Spinal cord (tissue), 10 donors: ENCODE results near the gene RPGRIP1L. TPM values are rescaled to one million over a fixed set of nuclear protein-coding genes. Genes with fewer than 3 reads are reported as not detected.
A peak's percentile ranks its signal among the peaks of the same experiment; 100 is the strongest.

Source experiments
- DNase-seq, 6 donors: peaks; one replicate each; pipeline versions ENCODE4 v3.0.0 to v3.0.0-alpha.2; 2013 to 2015; ENCODE audit warnings: low spot score in 6 of 6, low read depth in 4 of 6
- H3K27ac ChIP-seq: one replicate; pipeline ENCODE4 v1.5.1; 2013; ENCODE audit warnings: low read depth, low read length, control low read depth
- H3K27me3 ChIP-seq: one replicate; pipeline ENCODE4 v1.6.1; 2013; ENCODE audit warnings: low read length; ENCODE audit not compliant: control insufficient read depth, insufficient read depth
- H3K36me3 ChIP-seq: one replicate; pipeline ENCODE4 v1.6.1; 2013; ENCODE audit warnings: low read length; ENCODE audit not compliant: control insufficient read depth, insufficient read depth
- H3K4me1 ChIP-seq: one replicate; pipeline ENCODE4 v1.6.1; 2013; ENCODE audit warnings: low read length; ENCODE audit not compliant: control insufficient read depth, insufficient read depth
- H3K4me3 ChIP-seq: one replicate; pipeline ENCODE4 v1.5.1; 2013; ENCODE audit warnings: low read depth, low read length, control low read depth
- H3K9me3 ChIP-seq: one replicate; pipeline ENCODE4 v1.6.1; 2013; ENCODE audit warnings: low read length; ENCODE audit not compliant: control insufficient read depth, insufficient read depth
- WGBS: methylation state at CpG from one replicate; pipeline ENCODE4 v1.1.5; 2013; ENCODE audit warnings: missing lambda C conversion rate; ENCODE audit not compliant: insufficient coverage; 5-methylcytosine and 5-hydroxymethylcytosine counted together
- long read RNA-seq, 4 donors: transcript quantifications; one replicate each; lab custom pipeline, GENCODE V29; 2026
- polyA plus RNA-seq, 2 donors: library from polyadenylated mRNA; unstranded; fragments of 120-200 nt; gene quantifications; one replicate each; pipeline ENCODE4 v1.2.1, GENCODE V29; 2013; ENCODE audit not compliant: insufficient read length in 2 of 2
- total RNA-seq, 2 donors: library from RNA; depleted of rRNA in 1 of 2; stranded (reverse); fragments of 120-200 nt in 1 of 2; fragments of >200 nt in 1 of 2; gene quantifications; one replicate each; pipeline versions ENCODE4 v1.2.3 to v1.2.4, GENCODE V29; 2013 to 2014
- donor health status: healthy.

Gene RPGRIP1L
- total RNA-seq = 10 to 100 TPM; 20.4 to 21.9 TPM
- polyA plus RNA-seq = 10 to 100 TPM; 15.7 to 17.1 TPM
- long read RNA-seq, donor 1, full-length matches to known transcripts = 4 of 4 reads
- long read RNA-seq, donor 1, partial matches to known transcripts = 0 of 4 reads
- long read RNA-seq, donor 1, other reads (novel, unspliced or antisense) = 0 of 4 reads
- long read RNA-seq, donor 2, partial matches to known transcripts = 0 of 2 reads
- long read RNA-seq, donor 2, other reads (novel, unspliced or antisense) = 0 of 2 reads
- long read RNA-seq, donor 3 = 0 reads
- long read RNA-seq, donor 4, partial matches to known transcripts = 0 of 2 reads
- long read RNA-seq, donor 4, other reads (novel, unspliced or antisense) = 0 of 2 reads

DNA sequence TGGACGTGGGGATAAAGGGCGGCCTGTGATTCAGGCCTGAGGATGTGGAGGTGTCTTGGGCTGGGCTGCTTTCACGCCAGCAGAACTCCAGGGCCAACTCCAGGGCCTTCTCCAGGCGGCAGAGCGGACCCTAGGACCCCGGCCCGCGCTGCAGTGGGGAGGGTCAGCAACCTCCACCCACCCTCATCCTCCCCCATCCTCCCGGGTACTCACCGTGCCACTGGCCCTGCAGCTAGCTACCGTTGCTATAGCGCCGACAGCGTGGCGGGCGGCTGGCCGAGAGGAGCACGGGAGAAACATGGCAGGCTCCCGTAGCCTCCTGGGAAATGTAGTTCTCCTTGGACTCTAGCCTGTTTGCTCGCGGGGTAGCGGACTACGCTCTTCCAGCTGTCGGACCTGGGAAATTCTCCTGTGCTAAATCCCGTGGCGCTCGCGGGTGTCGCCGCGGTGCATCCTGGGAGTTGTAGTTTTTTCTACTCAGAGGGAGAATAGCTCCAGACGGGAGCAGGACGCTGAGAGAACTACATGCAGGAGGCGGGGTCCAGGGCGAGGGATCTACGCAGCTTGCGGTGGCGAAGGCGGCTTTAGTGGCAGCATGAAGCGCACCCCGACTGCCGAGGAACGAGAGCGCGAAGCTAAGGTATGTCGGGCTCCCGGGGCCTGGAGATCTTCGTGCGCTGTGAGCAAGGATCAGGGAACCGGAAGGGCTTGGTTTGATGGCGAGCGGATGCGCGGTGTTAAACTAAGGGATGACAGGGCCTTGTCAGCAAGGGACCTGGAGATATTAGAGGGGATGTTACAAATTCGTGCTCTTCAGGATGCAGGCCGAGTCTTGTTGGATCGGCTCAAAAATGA is at the start of gene RPGRIP1L, which contains the start of gene FTO:
Gene RPGRIP1L, minus strand, starts transcription at position 270 of the 855 bp plus-strand sequence. CDS start 3,136 bp downstream, outside the sequence.
Gene FTO, plus strand, starts transcription at position 567 of the 855 bp plus-strand sequence.
- H3K4me1 ChIP-seq = peaks cover 8% of the 10 kb centered on the region
- H3K9me3 ChIP-seq = no peaks in the 10 kb centered on the region
- DNase-seq = peak; percentile 97 to 100 (median 99)
- peaks cover 3% of the 10 kb centered on the region for H3K36me3 ChIP-seq
- H3K4me3 ChIP-seq = peak within 1 kb of the TSS; percentile 85
- H3K27me3 ChIP-seq = no peaks in the 10 kb centered on the region
- WGBS = under 1% methylated on average over 56 of the region's 57 CpGs
- peak within 1 kb of the TSS; percentile 65 for H3K27ac ChIP-seq

DNA sequence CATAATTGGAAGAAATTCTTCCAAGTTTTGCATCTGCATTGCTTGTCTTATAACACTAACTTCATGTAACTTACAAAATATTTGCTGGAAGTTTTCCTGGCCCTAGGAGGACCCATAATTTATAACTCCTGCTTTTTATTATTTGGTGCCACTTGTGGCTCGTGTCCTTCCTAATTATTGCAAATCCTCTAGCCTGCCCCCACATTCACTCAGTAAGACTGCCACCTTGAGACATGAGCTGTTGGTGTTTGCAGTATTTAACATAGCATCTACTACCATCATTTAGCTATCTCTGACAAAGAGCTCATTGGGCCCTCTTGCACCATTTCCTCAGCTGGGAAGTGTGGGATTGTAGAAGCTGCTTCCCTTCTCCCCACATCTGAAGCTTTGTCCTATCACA is 49.8 kb upstream of the RPGRIP1L start:
- Histone ChIP-seq H3K27me3 (no peaks in the 10 kb centered on the region), H3K4me3 (no peak overlapping the region), H3K27ac (no peak overlapping the region), H3K36me3 (no peaks in the 10 kb centered on the region), H3K4me1 (peaks cover 8% of the 10 kb centered on the region), H3K9me3 (no peaks in the 10 kb centered on the region)
- DNase-seq = no peak
- WGBS = no CpG with 5 or more reads among the region's 1 CpG

DNA sequence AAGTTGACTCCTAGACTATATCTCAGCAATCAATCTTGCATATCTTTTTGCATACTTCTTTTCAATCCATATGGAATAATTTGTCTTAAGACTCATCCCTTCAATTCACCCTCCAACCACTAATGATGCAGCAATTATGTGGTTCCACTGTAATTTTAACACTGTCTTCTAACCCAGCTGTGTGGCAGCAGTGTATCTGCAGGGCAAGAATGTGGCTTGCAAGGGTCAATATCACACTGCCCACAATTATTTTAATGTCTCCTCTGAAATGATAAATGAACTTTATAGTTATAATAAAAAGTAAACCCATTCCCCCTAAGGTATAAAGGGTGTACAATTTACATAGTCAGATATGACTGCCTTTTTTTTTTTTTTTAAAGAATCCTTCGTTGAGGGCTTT is 48.9 kb upstream of the RPGRIP1L start:
- peaks cover 8% of the 10 kb centered on the region for H3K4me1 ChIP-seq
- H3K4me3 ChIP-seq = no peak overlapping the region
- no peak overlapping the region for H3K27ac ChIP-seq
- H3K27me3 ChIP-seq = no peaks in the 10 kb centered on the region
- DNase-seq = no peak
- no peaks in the 10 kb centered on the region for H3K36me3 ChIP-seq
- peaks cover 4% of the 10 kb centered on the region for H3K9me3 ChIP-seq
- no CpG with 5 or more reads among the region's 1 CpG for WGBS

DNA sequence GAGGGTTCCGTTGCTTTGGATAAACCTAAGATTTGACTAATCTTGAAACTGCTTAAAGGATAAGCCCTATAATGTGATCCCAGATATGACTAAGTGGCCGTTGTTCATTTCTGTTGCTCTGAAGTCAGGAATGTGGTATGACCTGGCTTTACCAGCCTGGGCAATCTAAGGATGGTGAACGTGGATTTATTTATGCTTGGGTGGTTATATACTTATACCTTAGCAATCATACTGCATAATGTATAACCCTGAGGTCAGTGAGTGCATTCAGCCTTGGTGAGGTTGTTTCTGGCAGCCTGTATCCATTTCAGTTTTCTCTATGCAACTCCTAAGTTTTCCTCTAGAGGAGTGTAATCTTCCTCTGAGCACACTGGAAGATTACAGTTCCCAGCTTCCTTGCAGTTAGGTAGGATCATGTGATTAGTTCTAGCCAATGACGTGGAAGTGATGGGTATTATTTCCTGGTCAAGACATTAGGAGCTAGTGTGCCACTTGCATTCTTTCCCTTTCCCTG is 42.2 kb upstream of the RPGRIP1L start:
- H3K4me1 ChIP-seq = peaks cover 2% of the 10 kb centered on the region
- no peak overlapping the region for H3K4me3 ChIP-seq
- no CpG with 5 or more reads among the region's 4 CpGs for WGBS
- H3K9me3 ChIP-seq = peaks cover 4% of the 10 kb centered on the region
- H3K27ac ChIP-seq = no peak overlapping the region
- H3K36me3 ChIP-seq = no peaks in the 10 kb centered on the region
- no peaks in the 10 kb centered on the region for H3K27me3 ChIP-seq
- DNase-seq = no peak

DNA sequence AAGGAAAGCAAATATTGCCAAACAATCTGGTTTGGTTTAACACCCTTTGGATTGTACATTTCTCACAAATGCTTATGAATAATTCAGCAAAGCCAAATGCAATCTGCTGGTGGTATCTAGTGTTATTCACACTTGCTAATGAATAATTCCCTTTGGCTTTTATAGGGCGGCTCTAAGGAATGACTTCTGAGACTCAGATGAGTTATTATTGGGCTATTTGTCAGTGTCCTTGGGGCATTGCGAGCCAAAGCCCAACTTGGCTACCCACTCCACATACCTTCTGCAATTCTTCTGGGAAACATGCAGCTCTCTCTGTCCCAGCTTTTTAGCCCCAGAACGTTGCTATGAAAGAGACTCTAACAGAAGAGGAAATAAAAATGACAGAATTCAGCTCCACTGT is 41.4 kb upstream of the RPGRIP1L start:
- Histone ChIP-seq H3K4me1 (peaks cover 2% of the 10 kb centered on the region), H3K36me3 (no peaks in the 10 kb centered on the region), H3K27ac (no peak overlapping the region), H3K9me3 (peaks cover 4% of the 10 kb centered on the region), H3K27me3 (no peaks in the 10 kb centered on the region), H3K4me3 (no peak overlapping the region)
- DNase-seq = peak in 2 of 6 donors; percentile 44 to 69
- no CpG with 5 or more reads among the region's 3 CpGs for WGBS

DNA sequence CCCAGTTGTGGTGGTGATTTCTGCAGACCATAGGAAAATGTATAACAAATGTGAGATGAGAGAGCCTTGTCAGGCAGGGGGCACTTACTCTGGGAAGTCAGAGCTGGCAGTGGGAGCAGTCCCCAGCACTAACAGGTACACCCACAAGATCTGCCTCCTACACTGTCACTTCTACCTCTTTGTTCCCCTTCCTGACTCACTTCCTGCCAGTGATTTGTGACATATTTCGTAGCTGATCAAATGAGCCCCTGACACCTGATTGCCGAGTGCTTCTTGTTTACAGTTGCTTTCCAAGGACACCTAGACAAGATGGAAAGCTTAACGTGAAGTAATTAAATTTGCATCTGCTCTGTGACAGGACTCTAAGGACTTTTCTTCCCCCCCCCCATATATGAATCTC is 40.8 kb upstream of the RPGRIP1L start:
- H3K36me3 ChIP-seq = no peaks in the 10 kb centered on the region
- peak in 1 of 6 donors; percentile 13 for DNase-seq
- no peaks in the 10 kb centered on the region for H3K27me3 ChIP-seq
- H3K9me3 ChIP-seq = peaks cover 4% of the 10 kb centered on the region
- no peak overlapping the region for H3K4me3 ChIP-seq
- WGBS = 29% methylated on average over 2 of the region's 3 CpGs
- no peak overlapping the region for H3K27ac ChIP-seq
- H3K4me1 ChIP-seq = peaks cover 2% of the 10 kb centered on the region

DNA sequence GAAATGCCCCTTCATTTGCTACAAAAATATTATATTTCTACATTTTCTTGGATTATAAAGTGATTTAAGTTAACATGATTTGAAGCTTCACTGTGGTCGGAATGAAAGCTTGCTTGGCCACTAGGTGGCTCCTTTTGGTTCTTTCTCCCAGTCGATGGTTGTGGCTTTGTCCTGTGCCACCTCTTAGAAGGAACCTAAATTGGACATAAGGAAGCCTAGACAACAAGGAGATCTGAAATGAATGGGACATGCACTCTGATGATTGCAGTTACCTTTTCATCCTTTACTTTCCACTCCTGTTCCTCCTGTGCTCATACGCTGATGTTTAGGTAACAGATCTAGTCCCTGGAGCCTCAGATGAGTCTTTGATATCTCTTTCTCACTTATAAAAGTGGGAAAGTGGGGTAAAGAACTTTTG is 39.5 kb upstream of the RPGRIP1L start:
- Histone ChIP-seq H3K27ac (no peak overlapping the region), H3K27me3 (no peaks in the 10 kb centered on the region), H3K4me3 (no peak overlapping the region), H3K9me3 (peaks cover 4% of the 10 kb centered on the region), H3K4me1 (peaks cover 2% of the 10 kb centered on the region), H3K36me3 (no peaks in the 10 kb centered on the region)
- no peak for DNase-seq
- WGBS = no CpG with 5 or more reads among the region's 3 CpGs

DNA sequence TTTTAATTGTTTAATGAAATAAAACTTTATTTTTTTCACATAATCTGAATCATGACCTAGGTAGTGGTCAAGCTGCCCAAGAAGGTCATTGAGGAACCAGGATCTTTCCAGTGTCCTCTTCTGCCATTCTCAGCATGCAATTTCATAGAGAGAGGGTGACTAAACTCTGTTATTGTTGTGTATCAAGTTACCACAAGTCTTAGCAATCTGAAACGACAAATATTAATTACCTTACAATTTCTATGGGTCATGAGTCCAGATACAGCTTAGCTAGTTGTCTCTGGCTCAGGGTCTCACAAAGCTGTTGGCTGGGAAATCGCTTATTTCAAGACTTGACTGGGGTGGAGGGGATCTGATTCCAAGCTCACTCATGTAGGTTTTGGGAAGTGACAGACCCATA is 37.9 kb upstream of the RPGRIP1L start:
- no peak overlapping the region for H3K4me3 ChIP-seq
- no peak overlapping the region for H3K27ac ChIP-seq
- H3K4me1 ChIP-seq = peaks cover 2% of the 10 kb centered on the region
- no peaks in the 10 kb centered on the region for H3K27me3 ChIP-seq
- no peak for DNase-seq
- no peaks in the 10 kb centered on the region for H3K9me3 ChIP-seq
- 91% methylated on average over 1 of the region's 2 CpGs for WGBS
- H3K36me3 ChIP-seq = no peaks in the 10 kb centered on the region

DNA sequence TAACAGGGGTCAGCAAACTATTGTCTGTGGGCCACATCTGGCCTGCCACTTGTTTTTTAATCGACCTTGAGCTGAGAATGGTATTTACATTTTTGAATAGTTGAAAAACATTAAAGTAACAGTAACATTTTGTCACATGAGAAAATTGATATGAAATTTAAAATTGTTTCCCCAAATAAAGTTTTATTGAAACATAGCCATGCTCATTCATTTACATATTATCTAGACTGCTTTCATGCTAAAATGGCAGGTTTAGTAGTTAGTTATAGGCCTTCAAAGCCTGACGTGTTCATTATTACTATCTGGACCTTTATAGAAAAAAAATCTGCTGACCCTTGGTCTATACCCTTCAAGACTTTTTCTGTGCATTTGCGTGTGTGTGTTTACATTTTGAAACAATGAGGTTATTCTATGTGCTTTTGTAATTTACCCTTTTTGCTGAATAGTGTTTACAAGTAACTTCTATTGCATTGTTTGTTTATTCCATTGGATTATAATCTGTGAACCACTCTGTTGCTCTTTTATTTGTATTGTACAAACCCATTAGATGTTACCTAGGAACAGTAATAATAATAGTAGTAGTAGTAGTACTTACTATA is 37.4 kb upstream of the RPGRIP1L start:
- Histone ChIP-seq H3K36me3 (no peaks in the 10 kb centered on the region), H3K9me3 (no peaks in the 10 kb centered on the region), H3K4me1 (peaks cover 2% of the 10 kb centered on the region), H3K4me3 (no peak overlapping the region), H3K27ac (no peak overlapping the region), H3K27me3 (no peaks in the 10 kb centered on the region)
- DNase-seq = no peak
- WGBS = no CpG with 5 or more reads among the region's 3 CpGs
